ENCODE results near the gene ADIPOR2.
"Not testable (repeated sequence)": the region's sequence is repeated elsewhere in the genome, so short reads cannot be mapped to it uniquely, and the experiment has no call there.

Gene ADIPOR2

DNA sequence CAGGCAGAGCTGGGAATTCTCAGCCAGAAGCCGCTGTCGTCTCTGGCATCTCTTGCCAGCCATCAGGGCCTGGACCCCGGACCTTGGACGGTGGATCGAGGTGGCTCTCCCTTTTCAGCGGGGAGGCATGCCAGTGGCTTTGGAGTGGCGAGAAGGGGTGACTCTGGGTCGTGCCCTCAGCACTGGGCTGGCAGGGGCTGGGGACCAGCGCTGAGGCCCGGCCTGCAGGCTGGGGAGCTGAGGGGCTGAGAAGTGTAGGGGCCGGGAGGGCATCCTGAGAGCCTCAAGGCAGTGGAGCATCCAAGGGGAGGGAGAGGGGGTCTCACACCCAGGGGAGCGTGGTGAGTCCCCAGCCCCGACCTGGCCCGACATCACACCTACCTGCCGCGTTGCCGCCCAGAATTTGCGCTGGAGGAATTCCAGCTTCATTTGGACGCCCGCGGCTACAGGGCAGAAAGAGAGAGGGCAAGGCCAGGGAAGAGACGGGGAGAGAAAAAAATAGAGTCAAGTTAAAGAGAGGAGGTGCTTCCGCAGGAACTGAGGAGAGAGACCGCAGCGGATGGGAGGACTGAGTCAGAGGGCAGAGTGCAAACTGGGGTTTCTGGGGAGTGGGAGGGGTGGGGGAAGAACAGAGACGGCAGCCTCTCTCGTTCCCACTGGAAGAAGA, 120.5 kb downstream of the ADIPOR2 start:
- peak in 2 of 3 donors; percentile 25 to 35 for DNase-seq (ENCODE audit: low read depth in 2 of 3, low spot score in 1 of 3)

DNA sequence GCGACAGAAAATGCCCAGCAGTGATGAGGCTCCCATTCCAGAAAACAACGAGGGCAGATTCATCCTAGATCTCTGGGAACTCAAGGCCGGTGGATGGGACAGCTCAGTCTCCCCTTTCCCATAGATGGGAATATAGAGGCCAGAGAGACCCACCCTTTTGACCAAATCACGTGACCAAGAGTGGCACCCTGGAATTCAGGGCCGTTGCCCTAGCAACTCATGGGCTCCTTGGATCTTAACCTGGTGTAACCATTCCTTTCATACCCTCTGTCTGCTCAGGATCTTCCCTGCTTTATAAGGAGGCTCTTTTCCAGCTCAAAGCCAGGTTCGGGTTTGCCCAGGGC, 121.0 kb downstream of the ADIPOR2 start:
- no peak for DNase-seq (ENCODE audit: low read depth in 2 of 3, low spot score in 1 of 3)

DNA sequence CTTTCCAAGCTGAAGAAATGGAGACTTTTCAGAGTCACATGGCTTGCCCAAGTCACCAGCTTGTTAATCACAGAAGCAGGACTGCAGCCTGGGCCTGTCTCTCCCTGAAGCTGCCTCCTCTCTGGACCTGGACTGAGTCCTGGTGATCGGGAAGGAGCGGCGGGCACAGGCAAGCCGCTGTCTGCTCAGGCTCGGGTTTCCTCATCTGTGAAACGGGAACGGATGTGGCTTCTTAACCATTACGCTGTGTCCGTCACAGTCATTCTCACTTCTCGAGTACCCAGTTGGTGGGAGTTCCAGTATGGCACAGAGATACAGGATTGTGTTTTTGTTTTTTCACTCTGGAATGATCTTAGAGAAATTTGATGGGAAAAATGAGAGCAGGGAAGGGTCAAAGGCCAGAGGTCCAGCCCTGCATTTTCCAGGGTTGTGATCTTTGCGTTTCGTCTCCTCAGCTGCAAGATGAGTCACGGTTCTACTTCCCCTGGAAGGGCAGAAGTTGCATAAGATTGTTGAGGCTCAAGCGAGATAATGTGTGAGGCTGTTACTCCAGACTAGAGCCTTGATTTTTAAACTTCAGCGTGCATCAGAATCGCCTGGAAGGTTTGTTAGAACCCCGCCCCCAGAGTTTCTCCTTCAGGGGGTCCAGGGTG, 121.9 kb downstream of the ADIPOR2 start:
- DNase-seq (ENCODE audit: low read depth in 2 of 3, low spot score in 1 of 3), result no peak

DNA sequence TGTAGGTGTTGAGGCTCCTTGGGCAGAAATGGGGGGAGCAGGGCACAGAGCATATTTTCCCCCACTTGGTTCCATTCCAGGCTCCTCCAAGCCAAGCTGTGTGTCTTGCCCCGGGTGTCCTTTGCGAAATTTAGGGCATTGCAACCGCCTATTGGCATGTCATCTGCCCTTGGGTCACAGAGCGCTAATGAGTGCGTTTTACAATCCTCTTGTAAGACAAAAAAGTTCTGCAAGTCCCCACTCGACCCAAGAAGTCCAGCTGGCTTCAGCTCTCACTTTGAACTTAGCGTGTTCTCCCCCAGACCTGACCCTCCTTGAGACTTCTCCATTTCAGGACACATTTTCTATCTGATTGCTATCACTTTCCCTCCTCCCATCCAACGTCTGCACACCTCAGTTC, 123.4 kb downstream of the ADIPOR2 start:
- DNase-seq (ENCODE audit: low read depth in 2 of 3, low spot score in 1 of 3), result no peak

DNA sequence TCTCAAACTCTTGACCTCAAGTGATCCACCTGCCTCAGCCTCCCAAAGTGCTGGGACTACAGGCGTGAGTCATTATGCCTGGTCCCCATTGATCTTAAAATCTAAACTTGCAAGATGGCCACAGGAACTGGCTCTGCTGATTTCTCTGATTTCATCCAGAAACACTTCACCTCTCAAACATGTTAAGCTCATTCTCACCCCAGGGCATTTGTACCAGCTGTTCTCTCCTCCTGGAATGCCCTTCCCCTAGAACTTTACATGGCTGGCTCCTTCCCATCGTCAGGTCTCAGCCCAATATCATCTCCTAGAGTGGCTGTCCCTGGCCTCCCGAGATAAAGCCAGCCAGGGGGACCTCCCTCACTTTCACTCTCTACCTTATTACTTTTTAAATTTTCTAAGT, 124.2 kb downstream of the ADIPOR2 start:
- no peak for DNase-seq (ENCODE audit: low read depth in 2 of 3, low spot score in 1 of 3)

DNA sequence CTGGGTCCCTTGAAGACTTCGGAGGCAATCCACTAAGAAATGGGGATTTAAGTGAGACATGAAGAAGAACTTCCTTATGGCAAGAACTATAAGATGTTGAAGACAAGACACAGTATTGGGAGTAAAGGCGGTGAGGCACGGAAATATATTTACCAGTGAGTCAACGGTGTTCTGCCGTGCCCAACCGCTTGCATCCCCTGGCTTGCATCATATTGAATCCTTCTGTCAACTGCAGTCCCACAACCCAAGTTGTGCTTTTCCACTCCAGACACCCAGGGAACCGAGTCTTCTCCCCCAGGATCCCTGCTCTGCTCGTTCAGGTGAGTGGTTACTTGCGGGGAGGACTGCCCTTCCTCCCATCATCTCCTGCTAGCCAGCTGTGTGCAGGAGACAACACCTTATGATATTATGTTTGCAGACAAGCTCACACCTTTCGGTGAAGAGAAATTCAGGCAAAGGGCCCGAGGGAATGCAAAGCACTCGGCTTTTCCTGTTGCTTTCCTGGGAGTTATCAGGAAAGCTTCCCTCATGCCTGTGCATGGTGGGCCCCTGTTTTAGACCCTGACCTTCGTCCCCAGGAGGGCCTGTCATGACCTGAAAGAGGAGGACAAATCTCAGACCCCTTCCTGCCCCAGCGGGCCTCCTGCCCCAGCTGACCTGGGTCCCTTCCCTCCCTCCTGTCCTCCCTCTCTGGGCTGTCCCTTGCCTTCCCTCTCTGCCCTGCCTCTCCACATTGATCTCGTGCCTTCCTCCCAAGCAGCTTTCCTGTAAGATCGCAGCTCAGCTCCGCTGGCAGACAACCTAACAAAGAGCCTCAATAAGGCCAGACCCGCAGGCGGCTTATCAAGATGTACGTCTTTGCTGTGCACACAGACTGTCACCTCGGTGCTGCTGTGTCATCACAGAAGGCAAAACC, 125.2 kb downstream of the ADIPOR2 start:
- DNase-seq (ENCODE audit: low read depth in 2 of 3, low spot score in 1 of 3), result no peak

DNA sequence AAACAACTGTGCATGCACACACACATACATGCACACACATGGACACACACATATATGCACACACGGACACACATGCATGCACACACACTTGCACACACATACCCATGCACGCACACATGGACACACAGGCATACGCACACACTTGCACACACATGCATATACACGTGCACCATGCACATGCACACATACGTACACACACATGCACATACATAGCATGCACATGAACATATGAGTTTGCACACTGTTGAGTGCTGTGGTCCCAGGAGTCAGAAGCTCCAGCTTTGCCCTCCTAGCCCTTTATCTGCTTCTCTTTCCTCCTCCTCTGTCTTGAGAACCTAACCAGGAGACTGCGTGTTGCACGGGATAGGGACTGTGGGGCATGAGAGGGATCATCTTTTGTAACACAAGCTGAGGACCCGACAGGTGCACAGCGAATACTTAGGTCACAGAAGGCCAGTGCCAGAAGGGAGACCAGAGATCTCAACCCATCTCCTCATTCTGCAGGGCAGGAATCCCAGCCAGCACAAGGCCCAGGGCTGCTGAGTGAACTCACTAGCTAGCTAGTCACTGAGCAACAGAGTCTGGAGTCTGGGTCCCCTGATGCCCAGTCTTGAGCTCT, 126.0 kb downstream of the ADIPOR2 start:
- no peak for DNase-seq (ENCODE audit: low read depth in 2 of 3, low spot score in 1 of 3)

DNA sequence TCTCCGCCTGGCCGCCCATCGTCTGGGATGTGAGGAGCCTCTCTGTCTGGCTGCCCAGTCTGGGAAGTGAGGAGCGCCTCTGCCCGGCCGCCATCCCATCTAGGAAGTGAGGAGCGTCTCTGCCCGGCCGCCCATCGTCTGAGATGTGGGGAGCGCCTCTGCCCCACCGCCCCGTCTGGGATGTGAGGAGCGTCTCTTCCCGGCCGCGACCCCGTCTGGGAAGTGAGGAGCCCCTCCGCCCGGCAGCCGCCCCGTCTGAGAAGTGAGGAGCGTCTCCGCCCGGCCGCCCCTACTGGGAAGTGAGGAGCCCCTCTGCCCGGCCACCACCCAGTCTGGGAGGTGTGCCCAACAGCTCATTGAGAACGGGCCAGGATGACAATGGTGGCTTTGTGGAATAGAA, 127.1 kb downstream of the ADIPOR2 start:
- DNase-seq (ENCODE audit: low read depth in 2 of 3, low spot score in 1 of 3), result not testable (repeated sequence)

DNA sequence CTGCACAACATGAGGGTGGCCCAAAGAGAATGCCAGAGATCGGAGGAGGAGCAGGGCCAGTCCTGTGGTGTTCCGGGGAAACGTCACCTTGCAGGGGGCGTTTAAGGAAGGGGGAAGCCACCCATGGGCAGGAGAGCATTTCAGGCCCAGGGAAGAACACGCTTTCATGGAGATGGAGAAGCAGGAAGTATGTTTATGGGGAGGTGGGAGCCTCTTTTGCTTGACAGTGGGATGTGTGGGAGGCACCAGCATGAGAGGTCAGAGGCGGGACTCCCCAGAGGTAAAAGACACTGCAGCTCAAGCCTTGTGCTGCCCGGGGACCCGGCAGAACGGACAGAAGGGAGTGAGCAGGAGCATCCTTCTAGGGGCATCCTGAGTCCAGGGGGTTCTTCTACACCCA, 128.2 kb downstream of the ADIPOR2 start:
- DNase-seq (ENCODE audit: low read depth in 2 of 3, low spot score in 1 of 3), result no peak

DNA sequence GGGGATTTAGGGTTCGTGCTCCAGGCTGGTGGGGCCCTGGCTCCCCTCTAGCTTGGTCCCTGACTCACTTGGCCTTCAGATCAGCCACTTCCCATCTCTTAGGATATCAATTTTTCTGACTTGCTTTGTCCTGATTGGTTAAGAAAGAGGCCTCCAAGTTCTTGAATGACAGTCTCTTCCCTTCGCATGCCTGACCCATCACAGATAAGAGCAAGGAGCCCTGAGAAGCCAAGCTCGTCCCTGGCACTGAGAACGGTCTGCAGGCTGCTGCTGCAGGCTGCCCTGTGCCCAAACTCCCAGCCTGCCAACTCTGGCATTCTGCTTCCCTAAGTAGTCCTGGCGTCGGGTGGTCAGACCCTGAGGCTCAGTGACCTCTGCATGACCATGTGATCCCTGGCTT, 128.7 kb downstream of the ADIPOR2 start:
- DNase-seq (ENCODE audit: low read depth in 2 of 3, low spot score in 1 of 3), result no peak

DNA sequence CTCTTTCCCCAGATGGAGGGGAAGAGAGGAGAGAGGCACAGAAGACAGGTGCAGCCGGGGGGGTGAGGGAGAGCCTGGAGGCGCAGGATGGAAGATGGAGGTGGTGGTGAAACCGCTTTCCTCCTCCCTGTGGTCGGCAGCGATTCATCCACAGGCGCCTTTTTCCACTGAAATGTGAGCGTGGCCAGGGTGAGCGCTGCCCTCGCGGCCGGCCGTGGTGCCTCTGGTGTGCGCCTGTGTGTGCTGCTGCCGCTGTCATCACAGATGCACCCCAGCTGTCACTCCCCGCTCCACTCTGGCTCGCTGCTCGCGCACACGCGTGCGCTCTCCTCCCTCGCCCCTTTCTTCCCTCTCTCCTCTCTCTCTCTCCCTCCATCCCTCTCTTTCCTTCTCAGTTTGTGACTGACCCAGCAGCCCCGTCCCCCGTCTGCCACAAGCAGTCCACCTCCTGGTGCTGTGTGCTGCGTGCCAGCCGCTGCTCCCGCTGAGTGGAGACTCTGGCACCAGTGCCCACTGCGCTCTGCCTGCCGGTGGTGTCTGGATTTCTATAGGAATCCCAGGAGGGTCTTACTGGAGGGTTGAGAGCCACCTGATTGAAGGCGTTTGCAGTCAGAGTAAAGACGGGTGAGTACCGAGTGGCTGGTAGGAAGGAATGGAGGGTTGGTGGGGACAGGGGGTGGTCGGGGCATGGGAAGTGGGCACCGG, 129.5 kb downstream of the ADIPOR2 start, which contains the start of gene LRTM2:
Gene LRTM2, plus strand, starts transcription at position 375 of the 705 bp plus-strand sequence. CDS start 7,584 bp downstream, outside the sequence.
- no peak for DNase-seq (ENCODE audit: low read depth in 2 of 3, low spot score in 1 of 3)

DNA sequence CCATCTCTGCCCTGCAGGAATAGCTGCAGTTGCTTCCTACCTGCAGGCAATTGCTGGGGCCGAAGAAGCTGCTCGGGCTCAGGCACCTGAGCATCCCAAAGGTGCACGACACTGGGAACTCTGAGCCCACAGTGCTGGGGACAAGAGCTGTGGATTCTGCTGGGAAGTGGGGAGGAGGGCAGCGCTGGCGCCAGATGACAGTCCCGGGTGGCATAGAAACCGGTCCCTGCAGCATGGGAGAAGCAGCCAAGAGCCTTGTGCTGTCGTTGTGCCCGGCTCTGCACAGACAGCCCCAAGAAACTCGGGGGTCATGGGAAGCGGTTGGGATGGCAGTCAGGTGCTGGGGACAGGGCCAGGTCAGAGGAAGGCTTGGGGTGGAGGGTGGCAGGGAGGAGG, 130.0 kb downstream of the ADIPOR2 start:
- DNase-seq (ENCODE audit: low read depth in 2 of 3, low spot score in 1 of 3), result no peak

DNA sequence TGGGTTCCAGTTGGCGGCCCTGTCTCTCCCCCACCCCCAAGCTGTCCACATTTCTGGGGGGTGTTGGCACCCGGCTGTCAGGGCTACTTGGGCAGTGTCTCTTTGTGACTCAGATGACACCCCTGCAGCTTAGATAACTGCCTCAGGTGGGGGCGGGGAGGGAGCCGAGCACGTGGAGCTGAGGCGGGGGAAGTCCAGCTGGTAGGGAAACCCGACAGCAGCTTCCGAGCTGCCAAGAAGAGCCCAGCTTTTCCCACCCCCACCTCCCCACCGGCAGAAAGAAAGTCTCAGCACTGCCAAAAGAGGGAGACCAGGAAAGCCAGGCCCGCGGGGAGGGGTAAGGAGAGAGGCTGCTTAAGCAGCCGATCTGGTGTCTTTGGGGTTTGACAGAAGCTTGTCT, 130.9 kb downstream of the ADIPOR2 start:
- no peak for DNase-seq (ENCODE audit: low read depth in 2 of 3, low spot score in 1 of 3)

DNA sequence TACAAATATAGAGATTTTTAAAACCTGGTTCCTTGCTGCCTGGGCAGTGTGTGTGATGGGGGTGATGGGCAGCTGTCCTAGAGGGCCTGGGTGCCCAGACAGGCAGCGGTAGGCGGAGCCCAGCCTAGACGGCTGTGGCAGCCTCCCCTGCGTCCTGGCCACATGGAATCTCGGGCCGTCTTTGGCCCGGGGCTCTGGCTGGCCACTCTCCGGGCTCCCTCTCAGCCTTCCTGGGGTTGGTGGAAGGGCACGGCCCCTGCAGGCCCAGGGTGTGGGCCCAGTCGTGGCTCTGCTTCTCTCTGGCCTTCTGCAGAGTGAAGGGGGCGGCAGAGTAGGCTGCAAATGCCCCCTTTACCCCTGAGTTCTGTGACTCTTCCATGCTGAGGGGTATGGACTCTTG, 131.8 kb downstream of the ADIPOR2 start:
- DNase-seq (ENCODE audit: low read depth in 2 of 3, low spot score in 1 of 3), result no peak

DNA sequence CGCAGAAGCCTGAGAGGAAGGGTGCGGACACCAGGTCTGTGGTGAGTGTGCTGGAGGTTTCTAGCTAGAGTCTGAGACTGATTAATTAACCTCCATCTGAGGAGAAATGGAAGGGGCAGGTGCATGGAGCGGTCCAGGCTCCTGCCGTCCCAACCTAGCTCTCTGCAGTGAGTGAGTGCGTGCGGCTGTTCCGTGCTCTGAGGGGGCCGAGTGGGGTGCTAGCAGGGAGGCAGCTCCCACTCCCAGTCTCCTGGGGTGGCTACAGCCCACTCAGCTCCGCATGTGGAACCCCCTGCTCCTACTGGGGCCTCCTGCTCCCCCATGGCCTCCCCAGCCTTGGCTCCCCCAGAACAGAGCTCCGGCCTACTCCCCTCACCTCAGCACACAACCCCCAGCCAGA, 132.4 kb downstream of the ADIPOR2 start:
- DNase-seq (ENCODE audit: low read depth in 2 of 3, low spot score in 1 of 3), result no peak

DNA sequence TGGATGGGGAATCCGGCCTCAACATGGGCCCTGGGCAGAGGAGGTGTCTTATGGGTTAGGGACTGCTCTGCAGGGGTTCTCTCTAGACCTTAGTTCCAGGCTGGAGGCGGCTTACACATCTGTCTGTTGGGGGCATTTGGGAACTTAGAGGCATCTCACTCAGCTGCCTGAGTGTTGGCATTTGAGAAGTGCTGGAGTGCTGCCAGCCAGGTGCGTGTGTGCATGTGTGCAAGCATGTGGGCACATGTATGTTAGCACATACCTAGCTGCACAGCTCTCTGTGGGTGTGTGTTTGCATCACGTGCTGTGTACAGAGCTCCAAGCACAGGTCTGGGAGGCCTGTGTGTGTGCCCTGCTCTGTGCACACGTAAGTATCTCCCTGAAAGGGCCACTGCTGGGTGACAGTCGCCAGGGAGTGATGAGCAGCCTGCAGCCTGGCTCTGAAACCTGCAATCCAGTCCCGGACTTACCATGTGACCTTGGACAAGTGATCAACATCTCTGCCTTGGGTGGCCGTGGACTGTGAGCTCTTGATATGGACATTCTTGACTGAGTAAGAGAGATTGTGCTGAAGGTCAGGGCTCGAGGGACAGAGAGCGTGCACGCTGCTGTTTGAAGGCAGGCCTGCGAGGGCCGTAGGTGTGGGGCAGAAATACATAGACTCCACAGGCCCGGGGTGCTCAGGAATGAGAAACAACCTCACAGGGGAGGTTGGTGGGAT, 134.7 kb downstream of the ADIPOR2 start:
- no peak for DNase-seq (ENCODE audit: low read depth in 2 of 3, low spot score in 1 of 3)

DNA sequence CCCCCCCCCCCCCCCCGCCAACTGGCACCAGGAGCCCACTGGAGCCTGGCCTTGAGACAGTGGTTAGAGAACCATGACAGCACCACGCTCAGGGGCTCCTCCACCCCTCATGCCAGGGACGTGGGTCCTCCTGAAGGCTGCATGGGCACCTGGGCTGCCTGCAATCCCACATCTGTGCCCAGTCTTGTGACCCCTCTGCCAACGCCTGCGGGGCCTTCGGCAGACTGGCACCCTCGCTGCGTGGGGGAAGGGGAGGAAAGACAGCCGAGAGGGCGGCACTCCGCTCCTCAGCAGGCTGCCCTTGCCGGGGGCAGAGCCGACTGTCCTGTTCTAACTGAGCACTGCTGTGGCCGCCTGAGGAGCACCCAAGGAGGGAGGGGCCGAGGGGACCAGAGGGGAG, 135.5 kb downstream of the ADIPOR2 start:
- no peak for DNase-seq (ENCODE audit: low read depth in 2 of 3, low spot score in 1 of 3)

DNA sequence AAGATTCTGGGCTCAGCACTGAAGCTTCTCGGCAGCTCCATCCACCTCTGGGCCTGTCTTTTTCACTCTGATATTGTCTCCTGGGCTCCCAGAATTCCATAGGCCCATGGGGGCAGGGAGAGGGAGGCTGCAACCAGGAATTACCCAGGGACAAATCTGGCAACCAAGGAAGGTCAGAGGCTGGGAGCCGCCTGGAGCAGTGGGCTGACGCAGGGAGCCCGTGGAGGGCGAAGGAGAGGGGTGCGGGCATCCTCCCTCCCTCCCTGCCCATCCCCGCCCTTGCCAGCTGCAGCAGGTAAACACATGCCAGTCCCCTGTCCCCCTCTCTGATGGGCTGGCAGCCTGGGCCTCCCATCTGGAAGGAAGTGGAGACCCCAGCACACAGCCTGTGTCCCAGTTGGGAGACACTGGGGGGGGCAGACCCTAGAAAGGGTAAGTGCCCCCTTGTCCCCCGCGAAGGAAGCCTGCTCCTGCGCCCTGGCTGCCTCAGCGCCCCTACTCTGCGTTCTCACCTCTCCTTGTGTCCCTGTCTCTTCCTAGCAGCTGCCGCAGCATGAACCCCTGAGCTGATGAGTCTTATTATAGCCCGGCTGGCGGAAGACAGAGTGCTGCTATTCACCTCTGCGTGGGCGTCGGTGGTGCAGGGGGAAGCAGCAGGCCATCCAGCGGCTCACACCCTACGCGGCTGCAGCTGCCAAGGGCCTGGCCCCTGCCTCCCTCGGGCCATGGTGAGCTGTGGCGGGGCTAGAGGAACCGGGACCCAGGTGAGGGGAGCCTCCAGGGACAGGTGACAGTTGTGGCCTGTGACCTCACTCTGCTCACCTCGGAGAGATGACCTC, 136.2 kb downstream of the ADIPOR2 start:
- DNase-seq (ENCODE audit: low read depth in 2 of 3, low spot score in 1 of 3), result no peak

Data from stimulated activated CD4-positive, alpha-beta T cell treated with anti-CD3 and anti-CD28 coated beads, Interleukin-12 subunit alpha, Interleukin-12 subunit beta, amount 100 ng/mL, for 48 hours (primary cell).